GM21737 (cell line): ENCODE data around the gene PCBD1.

ENCODE experiments used
- ATAC-seq: cut with Tn5 transposase; IDR thresholded peaks from one replicate; pipeline ENCODE4 v1.9.1; 2021; ENCODE audit warnings: mild to moderate bottlenecking, moderate library complexity; ENCODE audit not compliant: unreplicated experiment

PCBD1 gene

GRCh38 chr10:70905071-70906021, 17.0 kb upstream of the PCBD1 start:
- no peak for ATAC-seq

GRCh38 chr10:70903262-70903921, 15.0 kb upstream of the PCBD1 start:
- no peak for ATAC-seq

DNA sequence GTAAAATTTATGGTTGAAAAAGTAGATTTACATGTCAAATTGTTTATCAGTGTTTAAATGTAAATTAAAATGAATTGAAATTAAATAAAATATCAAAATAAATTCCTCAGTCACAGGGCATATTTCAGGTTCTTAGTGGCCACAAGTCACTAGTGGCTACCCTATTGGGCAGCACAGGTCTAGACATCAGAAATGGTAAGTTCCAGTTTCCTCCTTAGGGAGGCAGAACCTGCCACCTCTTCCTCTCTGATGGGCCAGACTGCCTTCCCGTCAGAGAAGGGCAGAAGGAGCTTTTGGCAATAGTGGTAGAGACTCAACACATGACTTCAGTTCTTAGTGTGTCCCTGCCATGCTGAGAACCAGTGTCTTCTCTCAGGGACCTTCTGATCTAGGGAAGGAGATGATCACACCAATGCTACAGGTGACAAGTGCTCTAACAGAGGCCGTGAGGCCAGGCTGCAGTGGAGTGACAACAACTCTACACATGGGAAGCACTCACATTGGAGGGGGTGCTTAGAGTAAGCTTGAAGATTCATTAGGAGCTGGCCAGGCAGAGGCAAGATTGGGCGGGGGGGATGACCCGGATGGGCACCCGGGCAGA, 14.4 kb upstream of the PCBD1 start:
- no peak for ATAC-seq

DNA sequence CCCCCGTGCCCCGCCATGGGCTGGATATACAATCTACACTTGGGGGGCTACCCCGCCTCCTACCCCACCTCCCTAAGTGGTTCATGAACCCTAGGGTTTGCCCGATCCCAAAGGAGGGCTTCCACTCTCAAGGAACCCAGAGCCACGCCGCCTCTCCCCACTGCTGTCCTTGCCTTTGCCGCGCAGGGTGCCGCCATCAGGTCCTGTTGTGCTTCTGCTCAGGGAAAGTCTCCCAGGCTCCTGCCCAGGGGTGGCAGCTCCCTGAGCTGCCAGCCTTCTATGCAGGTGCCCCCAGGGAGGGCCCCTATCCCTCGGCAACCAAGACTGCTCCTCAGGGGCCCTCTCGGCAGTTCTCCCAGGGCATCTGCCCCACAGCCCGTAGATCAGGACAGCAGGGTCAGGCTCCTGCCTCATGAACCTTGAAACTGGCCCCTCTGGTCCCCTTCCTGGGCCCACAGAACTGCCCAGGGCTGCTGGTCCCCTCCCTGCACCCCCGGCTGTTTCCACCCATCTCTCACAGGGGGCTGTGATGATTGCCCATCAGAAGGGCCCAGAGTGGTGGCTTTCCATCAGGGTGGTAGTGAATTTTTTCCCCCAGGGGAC, 13.0 kb upstream of the PCBD1 start:
- ATAC-seq = no peak

- ATAC-seq = no peak
Observed at GRCh38 chr10:70899096-70899495, 10.7 kb upstream of the PCBD1 start.

DNA sequence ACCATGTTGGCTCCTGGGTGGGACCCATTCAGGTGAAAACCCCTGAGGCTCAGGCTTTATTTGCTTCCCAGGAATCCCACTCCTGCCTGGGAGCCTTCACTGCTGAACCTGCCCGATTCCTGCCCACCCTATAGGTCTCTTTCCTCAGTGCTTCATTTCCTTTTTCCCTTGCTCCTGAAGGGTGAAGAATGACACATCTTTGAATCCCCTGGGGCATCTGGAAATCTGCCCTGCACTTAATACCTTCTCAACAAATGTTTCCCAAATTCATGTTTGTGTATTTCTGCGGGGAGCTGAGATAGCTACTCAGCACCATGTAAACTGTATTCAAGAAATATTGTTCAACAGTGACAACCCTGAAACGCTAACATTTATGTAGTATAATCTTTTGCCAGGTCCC, 10.3 kb upstream of the PCBD1 start:
- ATAC-seq = no peak

DNA sequence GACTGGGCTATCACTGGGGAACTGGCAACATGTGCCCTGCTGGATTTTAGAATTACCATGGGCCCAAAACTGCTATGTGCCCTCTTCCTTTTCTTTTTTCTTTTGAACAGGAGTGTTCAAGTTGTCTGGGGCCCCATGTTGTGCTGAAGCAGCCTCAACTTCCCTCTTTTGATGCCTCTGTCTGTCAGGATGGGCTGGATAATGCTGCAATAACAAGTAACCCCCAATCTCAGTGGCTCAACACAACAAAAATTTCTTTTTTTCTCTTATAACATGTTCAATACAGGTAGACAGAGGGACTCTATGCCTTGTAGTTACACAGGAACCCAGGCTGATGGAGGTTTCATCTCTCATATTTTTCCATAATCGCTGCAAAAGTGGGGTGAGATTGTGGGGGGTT, 8.2 kb upstream of the PCBD1 start:
- no peak for ATAC-seq

- no peak for ATAC-seq
Observed at GRCh38 chr10:70894416-70894815, 6.1 kb upstream of the PCBD1 start.

DNA sequence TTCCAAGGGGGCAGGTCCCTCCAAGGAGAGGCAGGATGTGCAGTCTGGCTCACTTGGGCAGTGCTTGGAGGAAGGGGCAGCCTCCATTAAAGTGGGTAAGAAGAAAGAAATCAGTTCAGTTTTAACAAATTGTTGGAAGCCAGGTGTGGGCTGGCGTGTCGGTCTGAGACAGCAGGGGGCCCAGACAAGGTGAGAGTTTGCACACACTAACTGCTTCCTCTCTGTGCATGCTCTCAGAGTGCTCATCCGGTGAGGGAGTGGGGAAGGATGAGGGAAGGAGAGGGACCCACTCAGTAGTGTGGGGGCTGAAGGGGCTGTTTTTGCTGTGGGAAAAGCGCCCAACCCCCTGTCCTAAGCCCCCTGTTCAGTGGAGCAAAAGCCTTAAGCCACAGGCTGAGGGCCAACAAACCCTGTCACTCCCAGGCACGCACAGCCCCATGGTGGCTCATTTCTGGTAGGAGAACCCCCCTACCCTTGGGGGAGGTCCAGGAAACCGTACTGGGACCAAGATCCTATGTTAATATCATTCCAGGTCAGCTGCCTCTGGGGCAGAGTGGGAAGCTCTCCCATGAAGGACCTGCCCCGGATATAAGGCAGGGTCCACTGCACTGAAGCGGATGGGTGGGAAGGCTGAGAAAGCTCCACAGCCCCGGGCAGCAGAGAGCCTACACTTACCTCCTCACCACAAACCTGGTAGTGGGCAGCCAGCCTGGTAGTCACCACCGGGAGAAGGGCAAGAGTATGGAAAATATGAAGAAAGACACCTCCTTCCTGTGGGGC, 5.1 kb upstream of the PCBD1 start:
- no peak for ATAC-seq

DNA sequence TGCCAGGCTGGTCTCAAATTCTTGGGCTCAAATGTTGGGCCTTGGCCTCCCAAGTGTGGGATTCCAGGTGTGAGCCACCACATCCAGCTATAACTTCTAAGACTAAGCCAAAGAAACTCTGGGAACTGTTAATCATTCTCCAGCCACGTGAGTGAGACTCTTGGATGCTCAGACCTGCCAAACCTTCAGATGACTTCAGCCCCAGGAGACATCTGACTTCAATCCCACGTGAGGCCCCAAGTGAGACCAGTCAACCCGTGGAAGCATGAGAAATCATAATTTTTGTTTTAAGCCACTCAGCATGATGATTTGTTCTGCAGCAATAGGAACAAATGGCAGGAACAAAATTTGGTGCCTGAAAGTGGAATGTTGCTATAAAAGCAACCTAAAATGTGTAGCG, 4.3 kb upstream of the PCBD1 start:
- no peak for ATAC-seq

GRCh38 chr10:70891627-70892026, 3.3 kb upstream of the PCBD1 start:
- ATAC-seq = no peak

GRCh38 chr10:70890917-70891431, 2.6 kb upstream of the PCBD1 start:
- no peak for ATAC-seq

- no peak for ATAC-seq
Observed at GRCh38 chr10:70889291-70889690, 926 bp upstream of the PCBD1 start.

DNA sequence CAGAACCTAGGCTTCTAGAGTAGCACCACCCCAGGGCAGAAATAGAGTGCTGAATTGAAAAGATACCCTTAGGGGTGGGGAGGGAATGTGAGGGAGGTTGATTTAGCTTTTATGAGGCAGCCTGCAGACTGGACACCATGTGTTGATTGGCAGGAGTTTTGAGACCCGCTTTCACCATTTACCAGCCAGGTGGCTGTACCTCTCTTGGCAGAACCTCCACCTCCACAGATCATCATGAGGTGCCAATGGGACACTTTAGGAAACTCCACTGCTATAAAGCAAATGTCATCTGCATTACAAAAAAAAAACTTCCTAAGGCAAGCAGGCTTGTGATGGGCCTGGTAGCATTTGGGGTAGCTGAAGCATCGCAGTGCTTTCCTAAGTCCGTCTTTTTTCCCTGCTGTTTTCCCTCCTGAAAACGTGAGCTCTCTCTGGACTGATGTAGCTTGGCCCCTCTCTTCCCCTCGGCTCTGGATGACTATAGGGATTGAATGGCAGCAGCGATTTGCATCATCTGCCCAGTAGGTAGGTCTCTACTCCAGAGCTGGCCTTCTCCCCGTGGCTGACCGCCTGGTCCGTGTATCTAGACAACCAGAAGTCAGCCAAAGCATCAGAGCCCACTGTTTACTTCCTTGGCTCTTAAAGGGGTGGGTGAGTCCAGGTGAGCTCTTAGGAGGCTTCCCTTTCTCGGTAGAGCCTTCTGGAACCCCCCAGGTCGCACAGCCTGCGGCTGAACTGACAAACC, 1.3 kb downstream of the PCBD1 start:
- no peak for ATAC-seq

GRCh38 chr10:70885931-70886903, 2.1 kb downstream of the PCBD1 start:
- ATAC-seq = no peak

DNA sequence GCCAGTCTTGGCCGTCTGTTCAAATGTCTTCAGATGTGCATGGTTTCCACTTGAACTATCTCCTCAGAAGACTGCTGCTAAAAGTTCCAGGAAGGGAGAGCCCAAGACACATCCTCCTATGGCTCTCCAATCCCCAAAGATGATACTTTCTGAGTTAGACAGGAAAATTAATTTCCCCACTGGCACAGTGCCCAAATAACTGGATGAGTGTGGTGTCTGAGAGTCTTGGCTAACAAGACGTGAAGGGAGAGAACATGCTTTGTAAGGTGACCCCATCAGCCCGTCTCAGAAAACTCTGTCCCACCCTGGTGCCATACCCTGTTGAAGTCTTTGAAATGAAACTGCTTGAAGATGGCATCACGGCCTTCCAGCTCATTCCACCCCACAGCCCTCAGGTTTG, 2.9 kb downstream of the PCBD1 start:
- no peak for ATAC-seq

GRCh38 chr10:70884741-70885140, 3.6 kb downstream of the PCBD1 start:
- no peak for ATAC-seq

DNA sequence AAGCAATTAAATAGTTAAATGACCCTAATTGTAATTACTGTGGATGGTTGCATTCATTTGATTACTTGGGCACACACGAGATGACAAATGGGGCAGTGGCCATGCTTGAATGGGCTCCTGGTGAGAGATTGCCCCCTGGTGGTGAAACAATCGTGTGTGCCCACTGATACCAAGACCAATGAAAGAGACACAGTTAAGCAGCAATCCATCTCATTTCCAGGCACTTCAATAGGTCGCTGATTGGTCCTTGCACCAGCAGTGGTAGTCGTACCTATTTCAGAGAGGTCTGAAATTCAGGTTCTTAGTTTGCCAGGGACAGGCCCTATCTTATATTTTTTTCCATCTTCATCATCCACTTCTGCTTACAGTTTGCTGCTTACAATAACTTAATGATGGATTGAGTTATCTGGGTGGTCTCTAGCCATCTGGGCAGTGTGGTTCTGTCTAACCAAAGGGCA, 8.3 kb downstream of the PCBD1 start:
- no peak for ATAC-seq

- ATAC-seq = no peak
Observed at GRCh38 chr10:70879207-70879606, 9.2 kb downstream of the PCBD1 start.
